MM.1S (cell line): ENCODE results near the gene ADAM11.

Source experiments
- CTCF ChIP-seq: fragments of 300-600 bp; sonication (generic); IDR thresholded peaks from 2 replicates; pipeline ENCODE4 v1.5.1; 2016; ENCODE audit warnings: antibody characterized with exemption, low read length, mixed read lengths
- EZH2 ChIP-seq: fragments of 300-600 bp; sonication (generic); optimal IDR thresholded peaks from 2 replicates; pipeline ENCODE3; 2017; ENCODE audit warnings: low read depth, mild to moderate bottlenecking, antibody characterized with exemption, low read length, mixed read lengths
- EZH2phosphoT487 ChIP-seq: fragments of 300-600 bp; sonication (generic); IDR thresholded peaks from 2 replicates; pipeline ENCODE4 v1.6.1; 2018; ENCODE audit warnings: antibody characterized with exemption, low read length

- no peak for TF ChIP-seq CTCF
- no peak for TF ChIP-seq EZH2phosphoT487
- no peak for TF ChIP-seq EZH2
Observed at GRCh38 chr17:44795421-44795820, 36.6 kb downstream of the ADAM11 start.
